GM12891 (cell line): ENCODE data around the gene FHAD1.

ENCODE experiments used
- POLR2A ChIP-seq: IDR thresholded peaks from 2 replicates; pipeline ENCODE4 v1.6.1; 2011; ENCODE audit warnings: low read depth, low read length, control low read depth
- POLR2AphosphoS5 ChIP-seq: IDR thresholded peaks from 2 replicates; pipeline ENCODE4 v1.6.1; 2011; ENCODE audit warnings: low read depth, low read length, control low read depth
- POU2F2 ChIP-seq: IDR thresholded peaks from 2 replicates; pipeline ENCODE4 v1.6.1; 2011; ENCODE audit warnings: low read depth, mild to moderate bottlenecking, control low read depth, low read length, moderate library complexity
- SPI1 ChIP-seq: IDR thresholded peaks from 2 replicates; pipeline ENCODE4 v1.6.1; 2011; ENCODE audit warnings: low read depth, low read length, control low read depth
- TAF1 ChIP-seq: IDR thresholded peaks from 2 replicates; pipeline ENCODE4 v1.6.1; 2011; ENCODE audit warnings: low read depth, low read length, control low read depth

GRCh38 chr1:15323351-15323988 is 76.4 kb downstream of the FHAD1 start:
- no peak for TF ChIP-seq POLR2AphosphoS5
- TF ChIP-seq TAF1 = no peak
- TF ChIP-seq POLR2A = no peak
- no peak for TF ChIP-seq SPI1
- no peak for TF ChIP-seq POU2F2
